Sigmoid colon (tissue), 7 donors: Measurements from ENCODE around the gene EPHA1. TPM values are rescaled to one million over a fixed set of nuclear protein-coding genes. Genes with fewer than 3 reads are reported as not detected.
A peak's percentile ranks its signal among the peaks of the same experiment; 100 is the strongest.

ENCODE experiments used
- DNase-seq: peaks from one replicate; pipeline ENCODE4 v3.0.0-alpha.2; 2019
- H3K27ac ChIP-seq, 4 donors: fragments of 200-600 bp; sonication (generic); one replicate each; pipeline ENCODE4 v1.5.1; 2016 to 2019; ENCODE audit warnings: mild to moderate bottlenecking in 1 of 4
- H3K27me3 ChIP-seq, 3 donors: fragments of 200-600 bp; sonication (generic); one replicate each; pipeline ENCODE4 v1.5.1; 2019; ENCODE audit warnings: mild to moderate bottlenecking in 1 of 3
- H3K36me3 ChIP-seq, 4 donors: fragments of 200-600 bp; sonication (generic); one replicate each; pipeline ENCODE4 v1.5.1; 2016 to 2019
- H3K4me1 ChIP-seq, 4 donors: fragments of 200-600 bp; sonication (generic); one replicate each; pipeline ENCODE4 v1.5.1; 2017 to 2019
- H3K4me3 ChIP-seq, 4 donors: fragments of 200-600 bp; sonication (generic); one replicate each; pipeline ENCODE4 v1.5.1; 2017 to 2019; ENCODE audit warnings: mild to moderate bottlenecking in 2 of 4, moderate library complexity in 1 of 4
- H3K9me3 ChIP-seq, 4 donors: fragments of 200-600 bp in 3 of 4; sonication (generic) in 3 of 4; one replicate each; pipeline versions ENCODE4 v1.5.1 to v1.6.1; 2013 to 2019
- EP300 ChIP-seq, 4 donors: sonication (generic); formaldehyde crosslinking; IDR thresholded peaks; one replicate each; pipeline ENCODE4 v1.6.1; 2017; ENCODE audit warnings: antibody characterized with exemption in 4 of 4
- POLR2A ChIP-seq, 2 donors: fragments of 450-650 bp; IDR thresholded peaks; one replicate each; pipeline ENCODE4 v1.6.1; 2016; ENCODE audit warnings: antibody characterized with exemption in 2 of 2, mild to moderate bottlenecking in 2 of 2, moderate library complexity in 2 of 2
- POLR2AphosphoS5 ChIP-seq, 4 donors: sonication (generic); formaldehyde crosslinking; IDR thresholded peaks; one replicate each; pipeline ENCODE4 v1.6.1; 2017; ENCODE audit warnings: antibody characterized with exemption in 4 of 4
- WGBS, 2 donors: extraction: QIAGEN DNeasy Blood & Tissue Kit; methylation state at CpG; one replicate each; pipeline ENCODE4 v1.1.7; 2013; 5-methylcytosine and 5-hydroxymethylcytosine counted together
- intact Hi-C: fragments of 100-400 bp; cut with DNase I; formaldehyde crosslinking; loops from one replicate; pipeline ENCODE4 v1.15.1; 2023
- polyA plus RNA-seq, 3 donors: library from polyadenylated mRNA; stranded (reverse); fragments of 200-250 nt; gene quantifications; one replicate each; pipeline ENCODE4 v1.2.3, GENCODE V29; 2013
- total RNA-seq, 4 donors: library from RNA; depleted of rRNA; stranded (reverse); fragments of >200 nt; gene quantifications; one replicate each; pipeline ENCODE4 v1.1.0, GENCODE V29; 2016
- TF ChIP-seq, protein P1 (sequence below), 4 experiments: fragments of 450-650 bp in 3 of 4; fragments of 200-600 bp in 1 of 4; IDR thresholded peaks; one replicate each; pipeline ENCODE4 v1.5.1; 2016 to 2019; ENCODE audit warnings: antibody characterized with exemption in 4 of 4, mild to moderate bottlenecking in 3 of 4, moderate library complexity in 2 of 4
- donor health status: healthy with polysubstance abuse.
- donor health status: Bipolar disorder and iron deficiency.
- donor health status: healthy.

Gene EPHA1
- total and polyA plus RNA-seq, 7 donors = 0.14 to 10.2 (median 1.5) TPM; not detected in 2

DNA sequence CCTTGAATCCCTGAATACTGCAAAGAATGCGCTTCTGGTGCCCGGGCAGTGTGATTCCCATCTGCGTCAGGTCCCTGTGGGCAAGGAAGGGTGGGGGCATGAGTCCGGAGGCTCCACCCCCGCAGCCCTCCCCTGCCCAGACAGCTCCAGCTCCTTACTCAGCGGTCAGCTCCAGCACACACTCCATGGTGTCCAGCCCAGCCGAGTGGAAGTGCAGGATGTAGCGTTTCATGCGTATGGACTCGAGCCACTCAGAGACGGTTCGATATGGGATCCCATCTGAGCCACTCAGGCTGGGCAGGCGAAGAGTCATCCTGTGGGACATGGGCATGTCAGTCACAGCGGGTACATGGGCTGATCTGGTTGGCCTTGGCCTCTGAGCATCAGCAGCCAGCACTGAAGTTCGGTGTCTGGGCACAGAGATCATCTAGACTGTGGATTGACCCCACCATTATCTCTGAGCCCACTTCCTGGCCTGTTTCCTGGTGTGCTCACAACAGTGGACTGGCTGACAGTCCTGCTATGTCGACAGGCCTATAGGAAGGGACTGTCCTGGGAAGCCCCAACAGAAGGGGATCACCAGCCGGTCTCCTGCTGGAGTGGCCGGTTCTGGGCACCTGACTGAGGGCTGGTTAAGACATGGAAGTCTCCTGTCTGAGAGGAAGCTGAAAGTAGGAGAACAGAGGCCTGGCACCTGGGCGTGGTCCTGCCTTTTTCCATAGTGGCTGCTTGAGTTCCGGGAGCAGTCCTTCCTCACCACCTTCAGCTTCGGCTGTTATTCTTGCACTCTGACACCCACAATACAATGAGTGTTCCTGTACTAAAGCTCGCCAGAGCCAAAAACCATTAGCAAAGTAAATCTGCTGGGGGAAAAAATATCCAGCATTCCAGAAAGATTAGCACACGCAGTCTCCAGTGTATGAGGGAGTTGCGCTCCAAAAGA lies 16.9 kb downstream of the EPHA1 start:
- no peaks in the 10 kb centered on the region for H3K9me3 ChIP-seq
- peak overlapping the region in 2 of 4 donors; percentile 1 to 6 for H3K4me3 ChIP-seq
- H3K27me3 ChIP-seq = no peaks in the 10 kb centered on the region
- intact Hi-C loops = no loop called here
- 69 to 72% methylated on average over 24 of the region's 24 CpGs for WGBS, 2 donors
- H3K36me3 ChIP-seq = peaks cover 22 to 50% (median 34%) of the 10 kb centered on the region in 4 donors
- peak overlapping the region; percentile 97 to 100 (median 100) for H3K27ac ChIP-seq
- TF ChIP-seq POLR2A (IDR thresholded peaks at IDR 0.05) = peak in 1 of 2 donors; percentile 44
- TF ChIP-seq, protein P1, sequence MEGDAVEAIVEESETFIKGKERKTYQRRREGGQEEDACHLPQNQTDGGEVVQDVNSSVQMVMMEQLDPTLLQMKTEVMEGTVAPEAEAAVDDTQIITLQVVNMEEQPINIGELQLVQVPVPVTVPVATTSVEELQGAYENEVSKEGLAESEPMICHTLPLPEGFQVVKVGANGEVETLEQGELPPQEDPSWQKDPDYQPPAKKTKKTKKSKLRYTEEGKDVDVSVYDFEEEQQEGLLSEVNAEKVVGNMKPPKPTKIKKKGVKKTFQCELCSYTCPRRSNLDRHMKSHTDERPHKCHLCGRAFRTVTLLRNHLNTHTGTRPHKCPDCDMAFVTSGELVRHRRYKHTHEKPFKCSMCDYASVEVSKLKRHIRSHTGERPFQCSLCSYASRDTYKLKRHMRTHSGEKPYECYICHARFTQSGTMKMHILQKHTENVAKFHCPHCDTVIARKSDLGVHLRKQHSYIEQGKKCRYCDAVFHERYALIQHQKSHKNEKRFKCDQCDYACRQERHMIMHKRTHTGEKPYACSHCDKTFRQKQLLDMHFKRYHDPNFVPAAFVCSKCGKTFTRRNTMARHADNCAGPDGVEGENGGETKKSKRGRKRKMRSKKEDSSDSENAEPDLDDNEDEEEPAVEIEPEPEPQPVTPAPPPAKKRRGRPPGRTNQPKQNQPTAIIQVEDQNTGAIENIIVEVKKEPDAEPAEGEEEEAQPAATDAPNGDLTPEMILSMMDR (IDR thresholded peaks at IDR 0.05) = no peak
- peak; percentile 69 to 89 (median 76) for TF ChIP-seq POLR2AphosphoS5 (IDR thresholded peaks at IDR 0.05)
- peaks cover 0 to 67% (median 66%) of the 10 kb centered on the region in 4 donors for H3K4me1 ChIP-seq
- peak; percentile 91 for DNase-seq

DNA sequence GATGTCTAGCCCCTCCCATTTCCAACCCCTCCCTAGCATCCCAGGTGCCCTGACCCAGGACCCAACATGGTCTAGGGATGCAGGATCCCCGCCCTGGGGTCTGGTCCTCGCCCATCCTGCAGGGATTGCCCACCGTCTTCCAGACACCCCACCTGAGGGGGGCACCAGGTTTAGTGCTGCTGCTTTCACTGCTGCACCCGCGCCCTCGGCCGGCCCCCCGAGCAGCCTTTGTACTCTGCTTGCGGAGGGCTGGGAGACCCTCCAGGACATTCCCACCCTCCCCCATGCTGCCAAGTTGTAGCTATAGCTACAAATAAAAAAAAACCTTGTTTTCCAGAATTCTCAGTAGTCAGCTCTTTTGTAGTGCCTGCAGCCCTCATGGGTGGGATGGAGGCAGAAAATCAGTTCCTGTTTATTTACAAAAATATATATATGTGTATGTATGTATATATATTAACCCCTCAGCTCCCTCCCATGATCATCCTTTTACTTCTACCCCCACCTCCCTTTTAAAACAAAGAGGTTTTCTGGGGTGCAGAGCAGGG lies 17.8 kb downstream of the EPHA1 start:
- intact Hi-C loops = no loop called here
- peak overlapping the region in 1 of 4 donors; percentile 1 for H3K4me3 ChIP-seq
- peak overlapping the region; percentile 97 to 100 (median 100) for H3K27ac ChIP-seq
- peaks cover 0 to 76% (median 75%) of the 10 kb centered on the region in 4 donors for H3K4me1 ChIP-seq
- H3K9me3 ChIP-seq = no peaks in the 10 kb centered on the region
- TF ChIP-seq POLR2AphosphoS5 (IDR thresholded peaks at IDR 0.05) (no peak), EP300 (IDR thresholded peaks at IDR 0.05) (no peak), POLR2A (IDR thresholded peaks at IDR 0.05) (no peak)
- TF ChIP-seq, protein P1 (IDR thresholded peaks at IDR 0.05) = no peak
- DNase-seq = peak; percentile 64
- peaks cover 22 to 50% (median 36%) of the 10 kb centered on the region in 4 donors for H3K36me3 ChIP-seq
- WGBS, 2 donors = 88 to 95% methylated on average over 9 of the region's 9 CpGs
- no peaks in the 10 kb centered on the region for H3K27me3 ChIP-seq

DNA sequence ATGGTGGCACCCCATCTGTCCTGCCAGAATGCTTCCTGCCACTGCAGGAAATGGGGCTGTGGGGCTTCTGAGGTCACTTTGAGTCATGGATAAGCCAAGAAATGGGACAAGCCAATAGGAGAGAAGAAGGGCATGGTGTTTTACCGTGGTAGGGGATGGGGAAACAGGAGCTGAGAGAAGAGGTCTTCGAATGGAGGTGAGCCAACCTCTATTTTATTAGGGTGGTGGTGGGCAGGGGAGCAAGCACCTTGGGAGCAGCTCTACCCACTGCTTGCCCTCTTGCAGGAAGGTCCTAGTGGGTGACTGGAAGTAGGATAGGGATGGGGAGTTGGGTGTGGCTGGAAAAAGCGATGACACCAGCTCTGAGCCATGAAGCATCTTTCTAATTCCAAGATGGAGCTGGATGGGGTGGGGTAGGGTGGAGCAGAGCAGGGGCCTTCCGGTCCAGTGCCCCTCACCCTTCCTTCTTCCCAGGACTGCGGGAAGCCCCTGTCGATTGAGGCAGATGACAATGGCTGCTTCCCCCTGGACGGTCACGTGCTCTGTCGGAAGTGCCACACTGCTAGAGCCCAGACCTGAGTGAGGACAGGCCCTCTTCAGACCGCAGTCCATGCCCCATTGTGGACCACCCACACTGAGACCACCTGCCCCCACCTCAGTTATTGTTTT lies 18.4 kb downstream of the EPHA1 start:
- Histone ChIP-seq H3K27me3 (no peaks in the 10 kb centered on the region), H3K36me3 (peaks cover 22 to 50% (median 36%) of the 10 kb centered on the region in 4 donors), H3K4me3 (no peak overlapping the region), H3K9me3 (no peaks in the 10 kb centered on the region), H3K27ac (peak overlapping the region; percentile 97 to 100 (median 100)), H3K4me1 (peaks cover 0 to 82% (median 81%) of the 10 kb centered on the region in 4 donors)
- TF ChIP-seq EP300 (IDR thresholded peaks at IDR 0.05) = no peak
- no peak for TF ChIP-seq POLR2A (IDR thresholded peaks at IDR 0.05)
- TF ChIP-seq, protein P1 (IDR thresholded peaks at IDR 0.05) = no peak
- TF ChIP-seq POLR2AphosphoS5 (IDR thresholded peaks at IDR 0.05) = no peak
- WGBS, 2 donors = 93 to 94% methylated on average over 10 of the region's 10 CpGs
- intact Hi-C loops = no loop called here
- DNase-seq = no peak

DNA sequence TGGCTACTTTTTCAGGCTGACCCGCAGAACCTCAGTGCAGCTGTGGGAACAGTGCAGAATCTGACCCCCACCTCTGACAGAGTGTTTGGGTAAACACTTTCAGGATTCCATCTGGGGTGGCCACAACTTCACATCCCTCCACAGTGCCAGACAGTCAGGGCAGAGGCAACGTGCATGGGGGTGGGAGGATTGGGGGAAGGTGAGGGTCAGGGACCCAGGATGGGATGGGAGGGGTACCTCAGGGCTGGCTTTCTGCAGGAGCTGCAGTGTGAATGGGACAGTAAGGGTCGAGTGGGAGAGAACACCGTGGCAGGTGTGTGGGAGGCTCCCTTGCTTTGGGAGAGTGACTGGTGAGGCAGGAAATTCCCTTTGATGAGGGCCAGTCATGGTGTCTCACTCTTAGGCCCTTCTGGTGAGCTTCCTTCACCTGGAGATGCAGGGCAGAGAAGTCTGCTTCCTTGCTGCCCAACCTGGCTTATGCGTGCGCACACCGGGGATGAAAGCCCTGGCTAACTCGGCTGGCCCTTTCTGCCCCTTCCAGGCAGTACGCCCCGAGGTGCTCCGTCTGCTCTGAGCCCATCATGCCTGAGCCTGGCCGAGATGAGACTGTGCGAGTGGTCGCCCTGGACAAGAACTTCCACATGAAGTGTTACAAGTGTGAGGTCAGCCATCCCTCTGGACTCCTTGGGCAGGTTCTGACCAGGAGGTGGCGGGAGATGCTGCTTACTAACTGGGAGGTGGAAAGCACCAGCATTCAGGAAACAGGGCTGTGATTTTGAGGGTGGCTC lies 19.1 kb downstream of the EPHA1 start:
- Histone ChIP-seq H3K4me1 (peaks cover 0 to 90% (median 88%) of the 10 kb centered on the region in 4 donors), H3K36me3 (peaks cover 22 to 50% (median 36%) of the 10 kb centered on the region in 4 donors), H3K9me3 (no peaks in the 10 kb centered on the region), H3K4me3 (no peak overlapping the region), H3K27ac (peak overlapping the region; percentile 97 to 100 (median 100)), H3K27me3 (no peaks in the 10 kb centered on the region)
- TF ChIP-seq POLR2AphosphoS5 (IDR thresholded peaks at IDR 0.05) (no peak), POLR2A (IDR thresholded peaks at IDR 0.05) (no peak), EP300 (IDR thresholded peaks at IDR 0.05) (no peak)
- DNase-seq = peak; percentile 67
- 90% methylated on average over 15 of the region's 15 CpGs for WGBS, 2 donors
- intact Hi-C loops = loop anchor here (10.0 kb wide), 2 partner anchors 515 to 535 kb away; partner anchors contain the start of genes EPHB6 and TCAF1
